ENCODE data around the gene RGS9.
"Not testable (repeated sequence)": the region's sequence is repeated elsewhere in the genome, so short reads cannot be mapped to it uniquely, and the experiment has no call there.

RGS9 gene

GRCh38 chr17:65137021-65137939, at the start of gene RGS9:
Gene RGS9, plus strand, starts transcription at chr17:65137370. Its CDS starts 171 bp downstream, at chr17:65137541.
- peak; percentile 59 to 70 (median 67) for DNase-seq

GRCh38 chr17:65088621-65089360, 48.4 kb upstream of the RGS9 start:
- no peak for DNase-seq

GRCh38 chr17:65092262-65092661, 44.9 kb upstream of the RGS9 start:
- no peak for DNase-seq

GRCh38 chr17:65092721-65093356, 44.3 kb upstream of the RGS9 start:
- DNase-seq: not testable (repeated sequence)

- no peak for DNase-seq
These were observed 43.2 kb upstream of the RGS9 start for GRCh38 chr17:65093930-65094329.

GRCh38 chr17:65095465-65095864, 41.7 kb upstream of the RGS9 start:
- no peak for DNase-seq

- DNase-seq: not testable (repeated sequence)
These were observed 40.8 kb upstream of the RGS9 start for GRCh38 chr17:65096382-65096781.

- DNase-seq: no peak
These were observed 40.1 kb upstream of the RGS9 start for GRCh38 chr17:65097110-65097509.

GRCh38 chr17:65099475-65099874, 37.7 kb upstream of the RGS9 start:
- DNase-seq: no peak

- DNase-seq: peak in 2 of 4 experiments; percentile 39 to 49
These were observed 37.2 kb upstream of the RGS9 start for GRCh38 chr17:65099941-65100315.

- peak; percentile 57 to 68 (median 61) for DNase-seq
These were observed 36.6 kb upstream of the RGS9 start for GRCh38 chr17:65100316-65101140.

GRCh38 chr17:65101371-65101770, 35.8 kb upstream of the RGS9 start:
- DNase-seq: no peak

GRCh38 chr17:65102235-65102634, 34.9 kb upstream of the RGS9 start:
- DNase-seq: no peak

- no peak for DNase-seq
These were observed 34.4 kb upstream of the RGS9 start for GRCh38 chr17:65102788-65103187.

- DNase-seq: no peak
These were observed 33.7 kb upstream of the RGS9 start for GRCh38 chr17:65103431-65103830.

- no peak for DNase-seq
These were observed 33.3 kb upstream of the RGS9 start for GRCh38 chr17:65103896-65104295.

- no peak for DNase-seq
These were observed 32.6 kb upstream of the RGS9 start for GRCh38 chr17:65104541-65104940.

- DNase-seq: no peak
These were observed 32.2 kb upstream of the RGS9 start for GRCh38 chr17:65104973-65105372.

GRCh38 chr17:65108152-65108551, 29.0 kb upstream of the RGS9 start:
- no peak for DNase-seq

GRCh38 chr17:65109543-65109942, 27.6 kb upstream of the RGS9 start:
- no peak for DNase-seq

GRCh38 chr17:65109990-65110680, 27.0 kb upstream of the RGS9 start:
- no peak for DNase-seq

GRCh38 chr17:65115839-65116238, 21.3 kb upstream of the RGS9 start:
- no peak for DNase-seq
